ENCODE results near the gene DPYSL4. TPM values are rescaled to one million over a fixed set of nuclear protein-coding genes. Genes with fewer than 3 reads are reported as not detected.

The DPYSL4 gene
- total and polyA plus RNA-seq, 2 experiments from 2014 or later = 2.1 TPM

- Histone ChIP-seq H3F3A (ENCODE audit: insufficient read depth) (no peaks in the 10 kb centered on the region), H3K27ac (no peak overlapping the region), H3K36me3 (ENCODE audit: low read depth) (no peaks in the 10 kb centered on the region), H3K9me3 (ENCODE audit: low read depth) (no peaks in the 10 kb centered on the region), H3K9ac (no peak overlapping the region), H3K4me2 (ENCODE audit: unreplicated experiment) (no peak overlapping the region), H3K4me1 (ENCODE audit: insufficient read depth) (no peaks in the 10 kb centered on the region), H3K79me2 (ENCODE audit: insufficient read depth) (no peaks in the 10 kb centered on the region), H2AFZ (no peak overlapping the region), H3K27me3 (replicated peaks; ENCODE audit: insufficient read depth) (no peaks in the 10 kb centered on the region), H4K20me1 (ENCODE audit: insufficient read depth) (no peaks in the 10 kb centered on the region), H3K9me2 (ENCODE audit: insufficient read depth) (no peaks in the 10 kb centered on the region), H3K4me3 (no peak overlapping the region)
- no peak for DNase-seq
- no peak for TF ChIP-seq EZH2phosphoT487 (IDR thresholded peaks at IDR 0.05; ENCODE audit: insufficient read depth, low read depth)
- no peak for TF ChIP-seq EZH2 (IDR thresholded peaks at IDR 0.05; ENCODE audit: insufficient read depth, poor library complexity, severe bottlenecking)
- in situ Hi-C loops (cut with MboI) = no loop called here
- 73 to 74% methylated on average over 33 of the region's 35 CpGs for WGBS, 2 experiments (ENCODE audit: low coverage in 1 of 2, low lambda C conversion rate in 2 of 2, missing lambda C conversion rate in 2 of 2)
Observed at GRCh38 chr10:132198381-132199181, 11.8 kb downstream of the DPYSL4 start.

DNA sequence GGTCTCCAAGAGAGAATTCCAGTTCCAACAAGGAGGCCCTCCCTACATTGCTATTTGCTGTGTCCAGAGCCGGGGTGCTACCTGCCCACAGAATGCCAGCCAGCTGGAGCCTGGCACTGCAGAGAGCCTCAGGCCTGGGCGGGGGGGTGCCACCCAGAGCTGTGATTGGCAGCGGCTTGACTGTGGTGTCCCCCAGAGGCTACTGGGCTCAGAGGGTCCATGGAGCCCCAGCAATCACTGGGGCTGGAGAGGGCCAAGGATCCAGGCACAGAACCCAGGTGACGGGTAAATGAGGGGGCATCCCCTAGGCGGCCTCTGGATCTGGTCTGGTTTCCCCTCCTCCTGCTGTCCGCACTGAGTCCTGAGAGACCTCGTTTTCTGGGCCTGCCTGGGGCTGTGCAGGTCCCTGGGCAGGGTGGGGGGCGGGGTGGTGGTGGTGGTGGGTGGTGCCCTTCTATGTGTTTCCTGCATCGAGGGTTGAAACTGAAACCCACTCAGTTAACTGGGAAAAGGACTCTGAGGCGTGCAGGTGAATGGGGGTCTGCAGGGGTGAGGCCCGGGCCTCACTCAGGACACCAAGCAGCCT, 12.6 kb downstream of the DPYSL4 start:
- DNase-seq = no peak
- Histone ChIP-seq H3K27me3 (replicated peaks; ENCODE audit: insufficient read depth) (no peaks in the 10 kb centered on the region), H2AFZ (no peak overlapping the region), H3K4me1 (ENCODE audit: insufficient read depth) (no peaks in the 10 kb centered on the region), H3F3A (ENCODE audit: insufficient read depth) (no peaks in the 10 kb centered on the region), H3K36me3 (ENCODE audit: low read depth) (no peaks in the 10 kb centered on the region), H4K20me1 (ENCODE audit: insufficient read depth) (no peaks in the 10 kb centered on the region), H3K79me2 (ENCODE audit: insufficient read depth) (no peaks in the 10 kb centered on the region), H3K9me2 (ENCODE audit: insufficient read depth) (no peaks in the 10 kb centered on the region), H3K9ac (no peak overlapping the region), H3K27ac (no peak overlapping the region), H3K4me2 (ENCODE audit: unreplicated experiment) (no peak overlapping the region), H3K4me3 (no peak overlapping the region), H3K9me3 (ENCODE audit: low read depth) (no peaks in the 10 kb centered on the region)
- WGBS, 2 experiments (ENCODE audit: low coverage in 1 of 2, low lambda C conversion rate in 2 of 2, missing lambda C conversion rate in 2 of 2) = 74 to 75% methylated on average over 8 to 11 of the region's 11 CpGs
- TF ChIP-seq EZH2 (IDR thresholded peaks at IDR 0.05; ENCODE audit: insufficient read depth, poor library complexity, severe bottlenecking) (no peak), EZH2phosphoT487 (IDR thresholded peaks at IDR 0.05; ENCODE audit: insufficient read depth, low read depth) (no peak)
- in situ Hi-C loops (cut with MboI) = no loop called here

GRCh38 chr10:132199854-132200311, 13.1 kb downstream of the DPYSL4 start:
- WGBS, 2 experiments (ENCODE audit: low coverage in 1 of 2, low lambda C conversion rate in 2 of 2, missing lambda C conversion rate in 2 of 2) = 65 to 72% methylated on average over 11 to 16 of the region's 16 CpGs
- DNase-seq = no peak
- TF ChIP-seq EZH2 (IDR thresholded peaks at IDR 0.05; ENCODE audit: insufficient read depth, poor library complexity, severe bottlenecking) = no peak
- no peak for TF ChIP-seq EZH2phosphoT487 (IDR thresholded peaks at IDR 0.05; ENCODE audit: insufficient read depth, low read depth)
- H4K20me1 ChIP-seq (ENCODE audit: insufficient read depth) = no peaks in the 10 kb centered on the region
- H3K4me3 ChIP-seq = no peak overlapping the region
- no peaks in the 10 kb centered on the region for H3K9me2 ChIP-seq (ENCODE audit: insufficient read depth)
- H2AFZ ChIP-seq = no peak overlapping the region
- H3F3A ChIP-seq (ENCODE audit: insufficient read depth) = no peaks in the 10 kb centered on the region
- in situ Hi-C loops (cut with MboI) = no loop called here
- no peak overlapping the region for H3K4me2 ChIP-seq (ENCODE audit: unreplicated experiment)
- no peak overlapping the region for H3K27ac ChIP-seq
- H3K79me2 ChIP-seq (ENCODE audit: insufficient read depth) = no peaks in the 10 kb centered on the region
- no peaks in the 10 kb centered on the region for H3K4me1 ChIP-seq (ENCODE audit: insufficient read depth)
- no peaks in the 10 kb centered on the region for H3K36me3 ChIP-seq (ENCODE audit: low read depth)
- no peaks in the 10 kb centered on the region for H3K27me3 ChIP-seq (replicated peaks; ENCODE audit: insufficient read depth)
- no peaks in the 10 kb centered on the region for H3K9me3 ChIP-seq (ENCODE audit: low read depth)
- H3K9ac ChIP-seq = no peak overlapping the region

GRCh38 chr10:132200344-132201110, 13.8 kb downstream of the DPYSL4 start:
- Histone ChIP-seq H4K20me1 (ENCODE audit: insufficient read depth) (no peaks in the 10 kb centered on the region), H3K9me2 (ENCODE audit: insufficient read depth) (no peaks in the 10 kb centered on the region), H3K27ac (no peak overlapping the region), H3K36me3 (ENCODE audit: low read depth) (no peaks in the 10 kb centered on the region), H3K4me1 (ENCODE audit: insufficient read depth) (no peaks in the 10 kb centered on the region), H3K9ac (no peak overlapping the region), H2AFZ (no peak overlapping the region), H3K9me3 (ENCODE audit: low read depth) (no peaks in the 10 kb centered on the region), H3K27me3 (replicated peaks; ENCODE audit: insufficient read depth) (no peaks in the 10 kb centered on the region), H3K4me3 (no peak overlapping the region), H3K79me2 (ENCODE audit: insufficient read depth) (no peaks in the 10 kb centered on the region), H3K4me2 (ENCODE audit: unreplicated experiment) (no peak overlapping the region), H3F3A (ENCODE audit: insufficient read depth) (no peaks in the 10 kb centered on the region)
- WGBS, 2 experiments (ENCODE audit: low coverage in 1 of 2, low lambda C conversion rate in 2 of 2, missing lambda C conversion rate in 2 of 2) = 81 to 82% methylated on average over 30 to 33 of the region's 35 CpGs
- TF ChIP-seq EZH2phosphoT487 (IDR thresholded peaks at IDR 0.05; ENCODE audit: insufficient read depth, low read depth) = no peak
- no peak for TF ChIP-seq EZH2 (IDR thresholded peaks at IDR 0.05; ENCODE audit: insufficient read depth, poor library complexity, severe bottlenecking)
- in situ Hi-C loops (cut with MboI) = no loop called here
- DNase-seq = no peak

All from GM23248 (cell line).